Lower lobe of right lung (tissue), 2 donors: ENCODE results near the gene KIF13A. TPM values are rescaled to one million over a fixed set of nuclear protein-coding genes. Genes with fewer than 3 reads are reported as not detected.
A peak's percentile ranks its signal among the peaks of the same experiment; 100 is the strongest.

Experiments used
- ATAC-seq, 2 donors: fragments of 200-7000 bp; cut with Tn5 transposase; one replicate each; pipeline ENCODE4 v1.9.1; 2020 to 2022; ENCODE audit warnings: mild to moderate bottlenecking in 2 of 2, moderate library complexity in 2 of 2
- DNase-seq: peaks from one replicate; pipeline ENCODE4 v3.0.0-alpha.2; 2020
- H3K27ac ChIP-seq: fragments of 200-600 bp; one replicate; pipeline ENCODE4 v1.8.0; 2022
- H3K27me3 ChIP-seq: fragments of 200-600 bp; one replicate; pipeline ENCODE4 v1.8.0; 2022; ENCODE audit warnings: low read depth
- H3K36me3 ChIP-seq: fragments of 200-600 bp; one replicate; pipeline ENCODE4 v1.8.0; 2022; ENCODE audit warnings: mild to moderate bottlenecking
- H3K4me1 ChIP-seq: fragments of 200-600 bp; one replicate; pipeline ENCODE4 v1.8.0; 2022
- H3K4me3 ChIP-seq: fragments of 200-600 bp; one replicate; pipeline ENCODE4 v1.8.0; 2022; ENCODE audit warnings: mild to moderate bottlenecking
- H3K9me3 ChIP-seq: fragments of 200-600 bp; one replicate; pipeline ENCODE4 v1.8.0; 2022
- CTCF ChIP-seq: fragments of 200-600 bp; IDR thresholded peaks from one replicate; pipeline ENCODE4 v1.8.0; 2022; ENCODE audit warnings: antibody characterized with exemption, mild to moderate bottlenecking
- intact Hi-C: fragments of 100-400 bp; cut with DNase I; formaldehyde crosslinking; loops from one replicate; pipeline ENCODE4 v1.11.0; 2022
- total RNA-seq: library from RNA; stranded (reverse); fragmentation: NEBNext Ultra II Directional; extraction: Animal tissue kit (Norgen Biotek cat#: 25700); gene quantifications from one replicate; pipeline ENCODE4 v1.2.1, GENCODE V29; 2021
- donor health status: DM: no; HTN: yes; CAD: no; lungs with severe emphysema.

The KIF13A gene
- total RNA-seq, 1 donor from 2014 or later = 55.2 TPM

- no peak for TF ChIP-seq CTCF
- Histone ChIP-seq H3K4me1 (no peaks in the 10 kb centered on the region), H3K36me3 (no peaks in the 10 kb centered on the region), H3K27me3 (no peaks in the 10 kb centered on the region), H3K27ac (no peak overlapping the region), H3K9me3 (no peaks in the 10 kb centered on the region), H3K4me3 (no peak overlapping the region)
- ATAC-seq = no peak
- intact Hi-C loops = no loop called here
- DNase-seq = no peak
Measured at GRCh38 chr6:17998003-17998402, 10.6 kb upstream of the KIF13A start.

- ATAC-seq = no peak
- Histone ChIP-seq H3K36me3 (no peaks in the 10 kb centered on the region), H3K9me3 (no peaks in the 10 kb centered on the region), H3K27ac (no peak overlapping the region), H3K27me3 (no peaks in the 10 kb centered on the region), H3K4me3 (no peak overlapping the region), H3K4me1 (no peaks in the 10 kb centered on the region)
- no peak for DNase-seq
- intact Hi-C loops = no loop called here
- TF ChIP-seq CTCF = no peak
Measured at GRCh38 chr6:17995414-17995813, 8.0 kb upstream of the KIF13A start.

GRCh38 chr6:17994019-17994418 lies 6.6 kb upstream of the KIF13A start:
- no peaks in the 10 kb centered on the region for H3K36me3 ChIP-seq
- TF ChIP-seq CTCF = no peak
- H3K9me3 ChIP-seq = no peaks in the 10 kb centered on the region
- no peaks in the 10 kb centered on the region for H3K27me3 ChIP-seq
- DNase-seq (no peak), ATAC-seq (no peak)
- peaks cover 4% of the 10 kb centered on the region for H3K4me1 ChIP-seq
- no peak overlapping the region for H3K27ac ChIP-seq
- intact Hi-C loops = no loop called here
- no peak overlapping the region for H3K4me3 ChIP-seq

- Histone ChIP-seq H3K9me3 (no peaks in the 10 kb centered on the region), H3K4me3 (peak overlapping the region; percentile 69), H3K4me1 (peaks cover 38% of the 10 kb centered on the region), H3K36me3 (no peaks in the 10 kb centered on the region), H3K27ac (peak overlapping the region; percentile 95), H3K27me3 (no peaks in the 10 kb centered on the region)
- DNase-seq = no peak
- no peak for TF ChIP-seq CTCF
- intact Hi-C loops = loop anchor here (10.0 kb wide), 1 partner anchor 144 kb away; no protein-coding TSS in a partner anchor
- ATAC-seq = peak; percentile 31 to 45
Measured at GRCh38 chr6:17988422-17988944, 1.0 kb upstream of the KIF13A start.

GRCh38 chr6:17987697-17988421 lies 424 bp upstream of the KIF13A start:
- no peaks in the 10 kb centered on the region for H3K27me3 ChIP-seq
- H3K4me1 ChIP-seq = peaks cover 38% of the 10 kb centered on the region
- ATAC-seq (peak; percentile 86), DNase-seq (peak; percentile 81)
- peak; percentile 23 for TF ChIP-seq CTCF
- no peaks in the 10 kb centered on the region for H3K36me3 ChIP-seq
- intact Hi-C loops = loop anchor here (10.0 kb wide), 1 partner anchor 143 kb away; no protein-coding TSS in a partner anchor
- no peaks in the 10 kb centered on the region for H3K9me3 ChIP-seq
- peak overlapping the region; percentile 95 for H3K27ac ChIP-seq
- peak overlapping the region; percentile 69 for H3K4me3 ChIP-seq
